CD4-positive, alpha-beta T cell (primary cell): ENCODE results near the gene NATD1. TPM values are rescaled to one million over a fixed set of nuclear protein-coding genes. Genes with fewer than 3 reads are reported as not detected.

ENCODE experiments used
- ATAC-seq: fragments of 200-7000 bp; cut with Tn5 transposase; one replicate; pipeline ENCODE4 v1.10.0; 2022; ENCODE audit warnings: mild to moderate bottlenecking; ENCODE audit not compliant: poor library complexity
- CTCF ChIA-PET: fragments of 350-600 bp; sonication (Branson Sonifier 250); formaldehyde crosslinking; loops from one replicate; lab custom pipeline; 2021; ENCODE audit warnings: antibody characterized with exemption, inconsistent platforms; lab: Charles Lee
- POLR2A ChIA-PET: fragments of 350-600 bp; sonication (Branson Sonifier 250); formaldehyde crosslinking; loops from one replicate; lab custom pipeline; 2021; ENCODE audit warnings: antibody characterized with exemption, inconsistent platforms; lab: Charles Lee
- DNase-seq, 14 experiments: peaks; one replicate each; pipeline ENCODE4 v3.0.0-alpha.2; 2013 to 2020; ENCODE audit warnings: mixed read lengths in 2 of 14
- H3K27ac ChIP-seq, 2 donors: one replicate each; pipeline versions ENCODE4 v1.5.1 to v1.7.0; 2013; ENCODE audit warnings: low read length in 2 of 2, low read depth in 1 of 2, mild to moderate bottlenecking in 1 of 2
- H3K27me3 ChIP-seq, 2 experiments: 1 replicate in 1 of 2; 2 replicates in 1 of 2; pipeline versions ENCODE4 v1.6.1 to v1.7.0; 2013; ENCODE audit warnings: low read length in 2 of 2, control low read depth in 1 of 2, mild to moderate bottlenecking in 1 of 2, moderate library complexity in 1 of 2; ENCODE audit not compliant: insufficient read depth in 2 of 2, control insufficient read depth in 1 of 2
- H3K36me3 ChIP-seq: one replicate; pipeline ENCODE4 v1.6.1; 2013; ENCODE audit warnings: low read length, control low read depth; ENCODE audit not compliant: insufficient read depth
- H3K4me1 ChIP-seq: one replicate; pipeline ENCODE4 v1.6.1; 2013; ENCODE audit warnings: low read length, control low read depth; ENCODE audit not compliant: insufficient read depth
- H3K4me3 ChIP-seq: one replicate; pipeline ENCODE4 v1.5.1; 2013; ENCODE audit warnings: mild to moderate bottlenecking, low read length, moderate library complexity
- H3K9me3 ChIP-seq, 2 experiments: 1 replicate in 1 of 2; 2 replicates in 1 of 2; pipeline versions ENCODE4 v1.6.1 to v1.7.0; 2013; ENCODE audit warnings: low read length in 2 of 2, mild to moderate bottlenecking in 2 of 2, control low read depth in 1 of 2, moderate library complexity in 1 of 2; ENCODE audit not compliant: control insufficient read depth in 1 of 2, insufficient read depth in 1 of 2
- H3K27ac Mint-ChIP-seq: one replicate; pipeline ENCODE4 v1.8.0; 2020; ENCODE audit warnings: mixed read lengths
- H3K27me3 Mint-ChIP-seq: one replicate; pipeline ENCODE4 v1.8.0; 2021; ENCODE audit warnings: mixed read lengths
- H3K36me3 Mint-ChIP-seq: one replicate; pipeline ENCODE4 v1.8.0; 2021; ENCODE audit warnings: low read depth, mixed read lengths
- H3K4me1 Mint-ChIP-seq: one replicate; pipeline ENCODE4 v1.8.0; 2021; ENCODE audit warnings: low read depth, mixed read lengths
- H3K4me3 Mint-ChIP-seq: one replicate; pipeline ENCODE4 v1.8.0; 2020; ENCODE audit warnings: mild to moderate bottlenecking, mixed read lengths
- H3K9me3 Mint-ChIP-seq: one replicate; pipeline ENCODE4 v1.8.0; 2020; ENCODE audit warnings: mixed read lengths
- intact Hi-C, 2 experiments: fragments of 100-400 bp; cut with DNase I in 1 of 2; cut with micrococcal nuclease in 1 of 2; formaldehyde crosslinking; loops; one replicate each; pipeline versions ENCODE4 v1.15.1 to v1.9.0; 2023 to 2025; cut with DNase I, micrococcal nuclease
- total RNA-seq, 174 experiments: library from RNA in 2 of 174; stranded (reverse) in 2 of 174; gene quantifications; one replicate each; pipeline ENCODE4 v1.2.3 and lab custom pipeline; 2021 to 2026
- TF ChIP-seq, protein P1 (sequence below): fragments of 200-600 bp; IDR thresholded peaks from one replicate; pipeline ENCODE4 v1.8.0; 2022; ENCODE audit warnings: antibody characterized with exemption, mild to moderate bottlenecking

The NATD1 gene
- total RNA-seq, 2 experiments from 2014 or later: 5.9 to 6.1 TPM

DNA sequence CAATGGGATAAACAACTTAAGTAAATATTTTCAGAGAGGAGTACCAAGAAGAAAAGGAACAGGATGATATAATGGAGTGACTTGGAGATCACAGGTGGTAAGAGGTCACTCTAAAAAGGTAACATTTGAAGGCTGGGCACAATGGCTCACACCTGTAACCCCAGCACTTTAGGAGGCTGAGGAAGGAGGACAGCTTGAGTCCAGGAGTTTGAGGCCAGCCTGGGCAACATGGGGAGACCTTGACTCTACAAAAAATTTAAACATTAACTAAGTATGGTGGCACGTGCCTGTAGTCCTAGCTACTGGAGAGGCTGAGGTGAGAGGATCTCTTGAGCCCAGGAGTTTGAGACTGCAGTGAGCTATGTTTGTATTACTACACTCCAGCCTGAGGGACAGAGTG, 35.9 kb downstream of the NATD1 start:
- Mint-ChIP-seq H3K4me1 (peaks cover 51% of the 10 kb centered on the region), H3K36me3 (peaks cover 12% of the 10 kb centered on the region), H3K4me3 (peak overlapping the region; percentile 66), H3K9me3 (no peaks in the 10 kb centered on the region), H3K27ac (no peak overlapping the region), H3K27me3 (no peaks in the 10 kb centered on the region)
- intact Hi-C loops: loop anchor here in 1 of 2 experiments (10.0 kb wide), 1 partner anchor 107 kb away; no protein-coding TSS in a partner anchor
- Histone ChIP-seq H3K36me3 (peaks cover 3% of the 10 kb centered on the region), H3K4me3 (no peak overlapping the region), H3K27me3 (no peaks in the 10 kb centered on the region), H3K27ac (no peak overlapping the region), H3K9me3 (peaks cover 0 to 3% of the 10 kb centered on the region in 2 experiments), H3K4me1 (peaks cover 27% of the 10 kb centered on the region)
- ChIA-PET POLR2A (no interaction called here), CTCF (no interaction called here)
- no peak for ATAC-seq
- no peak for DNase-seq
- TF ChIP-seq, protein P1, sequence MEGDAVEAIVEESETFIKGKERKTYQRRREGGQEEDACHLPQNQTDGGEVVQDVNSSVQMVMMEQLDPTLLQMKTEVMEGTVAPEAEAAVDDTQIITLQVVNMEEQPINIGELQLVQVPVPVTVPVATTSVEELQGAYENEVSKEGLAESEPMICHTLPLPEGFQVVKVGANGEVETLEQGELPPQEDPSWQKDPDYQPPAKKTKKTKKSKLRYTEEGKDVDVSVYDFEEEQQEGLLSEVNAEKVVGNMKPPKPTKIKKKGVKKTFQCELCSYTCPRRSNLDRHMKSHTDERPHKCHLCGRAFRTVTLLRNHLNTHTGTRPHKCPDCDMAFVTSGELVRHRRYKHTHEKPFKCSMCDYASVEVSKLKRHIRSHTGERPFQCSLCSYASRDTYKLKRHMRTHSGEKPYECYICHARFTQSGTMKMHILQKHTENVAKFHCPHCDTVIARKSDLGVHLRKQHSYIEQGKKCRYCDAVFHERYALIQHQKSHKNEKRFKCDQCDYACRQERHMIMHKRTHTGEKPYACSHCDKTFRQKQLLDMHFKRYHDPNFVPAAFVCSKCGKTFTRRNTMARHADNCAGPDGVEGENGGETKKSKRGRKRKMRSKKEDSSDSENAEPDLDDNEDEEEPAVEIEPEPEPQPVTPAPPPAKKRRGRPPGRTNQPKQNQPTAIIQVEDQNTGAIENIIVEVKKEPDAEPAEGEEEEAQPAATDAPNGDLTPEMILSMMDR: no peak

DNA sequence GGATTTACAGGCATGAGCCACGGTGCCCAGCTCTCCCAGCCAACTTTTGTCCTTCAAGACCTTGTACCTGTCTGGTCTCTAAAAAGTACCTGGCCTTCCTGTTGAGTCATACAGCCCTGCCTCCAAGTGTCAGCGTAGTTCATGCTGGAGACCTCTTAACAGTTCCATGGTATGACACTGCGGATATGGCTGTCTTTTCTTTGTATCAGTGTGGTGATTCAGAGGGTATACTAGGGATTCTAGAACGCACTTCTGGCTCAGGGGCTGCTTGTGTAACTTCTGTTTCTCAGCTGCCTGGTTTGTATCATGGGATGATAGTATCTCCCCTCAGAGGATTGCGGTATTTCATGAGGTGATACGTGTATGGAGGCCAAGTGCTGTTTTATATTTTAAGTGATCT, 37.3 kb downstream of the NATD1 start:
- no peaks in the 10 kb centered on the region for H3K27me3 Mint-ChIP-seq
- POLR2A ChIA-PET: no interaction called here

DNA sequence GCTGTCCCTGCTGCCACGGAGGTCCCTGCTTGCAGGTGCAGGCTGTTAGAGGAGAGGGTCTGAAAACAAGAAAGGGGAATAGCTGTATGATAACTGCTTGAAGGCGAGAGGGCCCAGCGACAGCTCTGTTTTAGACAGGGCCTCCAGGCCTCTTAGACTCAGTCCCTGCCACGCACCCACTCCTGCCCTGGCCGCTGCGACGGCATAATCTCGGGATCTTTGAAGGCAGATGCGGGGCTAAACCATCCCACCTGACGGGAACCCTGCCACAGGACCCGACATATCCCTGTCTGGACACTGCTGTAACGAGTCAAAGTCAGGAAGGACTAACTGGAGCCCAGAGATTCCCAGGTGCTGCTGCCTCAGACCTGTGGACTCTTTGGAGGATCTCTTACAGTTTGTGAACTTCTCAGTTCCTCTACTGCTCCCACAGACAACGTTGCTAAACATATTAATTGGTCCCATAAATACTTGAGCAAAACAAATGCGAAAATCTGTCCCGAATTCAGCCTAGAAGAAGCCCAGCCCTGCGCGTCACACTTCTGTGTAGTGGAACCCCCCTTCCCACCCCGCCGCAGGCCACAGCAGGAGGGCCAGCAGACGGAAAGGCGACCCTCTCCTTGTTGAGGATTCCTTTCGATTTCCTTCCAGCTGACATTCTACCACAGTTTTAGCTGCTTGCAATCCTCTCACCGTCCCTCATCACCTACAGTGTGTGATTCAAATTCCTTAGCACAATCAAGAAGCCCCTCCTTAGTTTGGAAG, 38.3 kb downstream of the NATD1 start:
- H3K36me3 ChIP-seq: peaks cover 11% of the 10 kb centered on the region
- ATAC-seq (peak; percentile 1), DNase-seq (no peak)
- CTCF ChIA-PET: interaction anchor here (0.7 to 3.2 kb wide), 3 partner anchors 65 to 298 kb away, joined by 3 to 15 read pairs (median 6); no protein-coding TSS in a partner anchor
- no peaks in the 10 kb centered on the region for H3K27me3 ChIP-seq
- peak overlapping the region; percentile 85 for H3K27ac Mint-ChIP-seq
- peak overlapping the region; percentile 63 to 87 for H3K27ac ChIP-seq
- TF ChIP-seq, protein P1: no peak
- peaks cover 48% of the 10 kb centered on the region for H3K4me1 ChIP-seq
- POLR2A ChIA-PET: interaction anchor here (0.6 to 1.1 kb wide), 2 partner anchors 37 to 49 kb away, joined by 3 read pairs; no protein-coding TSS in a partner anchor
- intact Hi-C loops: loop anchor here (1.0 to 10.0 kb wide), 9 partner anchors 38 to 337 kb away; partner anchors contain the start of genes DHRS7B (in 2 of the 2), NATD1 (in 2 of the 2) and USP22 (in 1 of the 2)
- H3K4me1 Mint-ChIP-seq: peaks cover 72% of the 10 kb centered on the region
- H3K4me3 ChIP-seq: peak overlapping the region; percentile 97
- peaks cover 8% of the 10 kb centered on the region for H3K36me3 Mint-ChIP-seq
- no peaks in the 10 kb centered on the region for H3K9me3 Mint-ChIP-seq
- H3K9me3 ChIP-seq: no peaks in the 10 kb centered on the region
- H3K27me3 Mint-ChIP-seq: no peaks in the 10 kb centered on the region
- peak overlapping the region; percentile 91 for H3K4me3 Mint-ChIP-seq

More for the DNA sequence above, 37.3 kb downstream of the NATD1 start:
- intact Hi-C loops: loop anchor here (2.0 to 10.0 kb wide), 4 partner anchors 37 to 109 kb away; partner anchors contain the start of genes DHRS7B (in 2 of the 2) and NATD1 (in 2 of the 2)
- DNase-seq (no peak), ATAC-seq (no peak)
- no peak overlapping the region for H3K27ac ChIP-seq
- Mint-ChIP-seq H3K27ac (peak overlapping the region; percentile 85), H3K4me3 (peak overlapping the region; percentile 91), H3K4me1 (peaks cover 62% of the 10 kb centered on the region), H3K36me3 (peaks cover 8% of the 10 kb centered on the region), H3K9me3 (no peaks in the 10 kb centered on the region)
- CTCF ChIA-PET: interaction anchor here (3.2 kb wide), 1 partner anchor 64 kb away, joined by 15 read pairs; no protein-coding TSS in a partner anchor
- H3K4me3 ChIP-seq: no peak overlapping the region
- H3K9me3 ChIP-seq: no peaks in the 10 kb centered on the region
- no peaks in the 10 kb centered on the region for H3K27me3 ChIP-seq
- peaks cover 3% of the 10 kb centered on the region for H3K36me3 ChIP-seq
- TF ChIP-seq, protein P1: no peak
- peaks cover 41% of the 10 kb centered on the region for H3K4me1 ChIP-seq
